OCI-LY7 (cell line): ENCODE data around the gene GTF2H1. TPM values are rescaled to one million over a fixed set of nuclear protein-coding genes. Genes with fewer than 3 reads are reported as not detected.

Source experiments
- BruUV-seq: library from RNA; stranded (reverse); fragments of 400-500 nt; replicated peaks from 2 replicates; lab custom pipeline; 2021; lab: Mats Ljungman, UMichigan
- CTCF ChIA-PET: fragments of 300-600 bp; sonication (Branson Sonifier 250); formaldehyde crosslinking; loops from one replicate; lab custom pipeline; 2022; ENCODE audit warnings: antibody characterized with exemption; ENCODE audit not compliant: unreplicated experiment; lab: Charles Lee
- POLR2A ChIA-PET: fragments of 300-600 bp; sonication (Branson Sonifier 250); formaldehyde crosslinking; loops from one replicate; lab custom pipeline; 2022; ENCODE audit warnings: antibody characterized with exemption; lab: Charles Lee
- DNase-seq: peaks from one replicate; pipeline ENCODE4 v3.0.0-alpha.2; 2015; ENCODE audit warnings: low spot score
- H2AFZ ChIP-seq: fragments of 200-600 bp; sonication (generic), shearing (Covaris generic); 2 replicates; pipeline ENCODE4 v1.6.1; 2014; ENCODE audit warnings: mild to moderate bottlenecking, antibody characterized with exemption, low read length, moderate library complexity
- H3K27ac ChIP-seq: fragments of 200-600 bp; sonication (generic); 2 replicates; pipeline ENCODE4 v1.5.1; 2014; ENCODE audit warnings: mixed run types, low read depth, mild to moderate bottlenecking, moderate library complexity, low read length, inconsistent platforms; ENCODE audit not compliant: poor library complexity, severe bottlenecking
- H3K36me3 ChIP-seq: fragments of 200-600 bp; sonication (generic); 2 replicates; pipeline ENCODE4 v1.6.1; 2014; ENCODE audit warnings: mild to moderate bottlenecking, antibody characterized with exemption, low read length, moderate library complexity, mixed read lengths; ENCODE audit not compliant: insufficient read depth
- H3K4me1 ChIP-seq: fragments of 200-600 bp; sonication (generic); 2 replicates; pipeline ENCODE4 v1.5.1; 2014; ENCODE audit warnings: mild to moderate bottlenecking, low read length; ENCODE audit not compliant: insufficient read depth, poor library complexity, severe bottlenecking
- H3K4me2 ChIP-seq: fragments of 200-600 bp; sonication (generic); 2 replicates; pipeline ENCODE4 v1.6.1; 2014; ENCODE audit warnings: mild to moderate bottlenecking, low read length
- H3K4me3 ChIP-seq: fragments of 200-600 bp; sonication (generic); 2 replicates; pipeline ENCODE4 v1.5.1; 2014; ENCODE audit warnings: mild to moderate bottlenecking, low read depth, low read length; ENCODE audit not compliant: poor library complexity, severe bottlenecking
- H3K79me2 ChIP-seq: fragments of 200-600 bp; sonication (generic); 2 replicates; pipeline ENCODE4 v1.6.1; 2016; ENCODE audit warnings: low read depth, mild to moderate bottlenecking, low read length, moderate library complexity, mixed read lengths; ENCODE audit not compliant: insufficient read depth
- H3K9me2 ChIP-seq: fragments of 200-600 bp; sonication (generic); 2 replicates; pipeline ENCODE4 v1.6.1; 2016; ENCODE audit warnings: mild to moderate bottlenecking, low read length, mixed read lengths; ENCODE audit not compliant: insufficient read depth
- H3K9me3 ChIP-seq: fragments of 200-600 bp; sonication (generic); 2 replicates; pipeline ENCODE4 v1.6.1; 2014; ENCODE audit warnings: mild to moderate bottlenecking, mixed run types, low read length, mixed read lengths
- H4K20me1 ChIP-seq: fragments of 200-600 bp; sonication (generic); 2 replicates; pipeline ENCODE4 v1.6.1; 2014; ENCODE audit warnings: mild to moderate bottlenecking, antibody characterized with exemption, low read length, moderate library complexity, mixed read lengths; ENCODE audit not compliant: insufficient read depth
- CTCF ChIP-seq: fragments of 200-600 bp; sonication (generic); conservative IDR thresholded peaks from 2 replicates; pipeline ENCODE4 v1.5.1; 2014; ENCODE audit warnings: mild to moderate bottlenecking, antibody characterized with exemption, low read length, moderate library complexity, mixed read lengths
- EZH2phosphoT487 ChIP-seq: fragments of 200-600 bp; sonication (generic); IDR thresholded peaks from 2 replicates; pipeline ENCODE4 v1.6.1; 2018; ENCODE audit warnings: low read depth, borderline replicate concordance, mild to moderate bottlenecking, mixed run types, antibody characterized with exemption, low read length, moderate library complexity, mixed read lengths
- intact Hi-C: fragments of 100-400 bp; cut with micrococcal nuclease; formaldehyde crosslinking; loops from one replicate; pipeline ENCODE4 v1.10.0; 2022; ENCODE audit not compliant: unreplicated experiment
- total RNA-seq, 2 experiments: library from RNA; depleted of rRNA in 1 of 2; stranded (reverse); fragments of >200 nt in 1 of 2; shearing (Covaris generic) in 1 of 2; gene quantifications; 2 replicates each; pipeline ENCODE4 v1.2.3, GENCODE V29; 2014 to 2022

The GTF2H1 gene
- total RNA-seq, 2 experiments from 2014 or later, result 48.0 to 62.1 TPM

- intact Hi-C loops, result no loop called here
- no peaks in the 10 kb centered on the region for H3K9me3 ChIP-seq
- POLR2A ChIA-PET, result interaction anchor here (1.0 to 1.2 kb wide), 3 partner anchors 9 to 13 kb away, joined by 3 to 6 read pairs (median 3); no protein-coding TSS in a partner anchor
- H3K79me2 ChIP-seq, result no peaks in the 10 kb centered on the region
- no peaks in the 10 kb centered on the region for H3K4me1 ChIP-seq
- CTCF ChIA-PET, result no interaction called here
- TF ChIP-seq CTCF (no peak), EZH2phosphoT487 (no peak)
- no peak for DNase-seq
- H3K4me3 ChIP-seq, result no peak overlapping the region
- H3K36me3 ChIP-seq, result peaks cover 83% of the 10 kb centered on the region
- no peak overlapping the region for H3K27ac ChIP-seq
- H3K9me2 ChIP-seq, result no peaks in the 10 kb centered on the region
- BruUV-seq, result no TSS peak
- H3K4me2 ChIP-seq, result no peak overlapping the region
- no peak overlapping the region for H2AFZ ChIP-seq
- no peaks in the 10 kb centered on the region for H4K20me1 ChIP-seq
Measured at GRCh38 chr11:18365741-18366140, 43.4 kb downstream of the GTF2H1 start.

GRCh38 chr11:18366286-18366685, 43.9 kb downstream of the GTF2H1 start:
- Histone ChIP-seq H3K4me3 (no peak overlapping the region), H3K27ac (no peak overlapping the region), H4K20me1 (no peaks in the 10 kb centered on the region), H2AFZ (no peak overlapping the region), H3K9me3 (no peaks in the 10 kb centered on the region), H3K36me3 (peaks cover 78% of the 10 kb centered on the region), H3K9me2 (no peaks in the 10 kb centered on the region), H3K4me2 (no peak overlapping the region), H3K79me2 (no peaks in the 10 kb centered on the region), H3K4me1 (no peaks in the 10 kb centered on the region)
- no TSS peak for BruUV-seq
- no peak for DNase-seq
- intact Hi-C loops, result no loop called here
- CTCF ChIA-PET, result no interaction called here
- TF ChIP-seq CTCF (no peak), EZH2phosphoT487 (no peak)
- POLR2A ChIA-PET, result interaction anchor here (1.0 to 1.2 kb wide), 3 partner anchors 9 to 14 kb away, joined by 3 to 6 read pairs (median 3); no protein-coding TSS in a partner anchor

GRCh38 chr11:18367431-18367830, 45.1 kb downstream of the GTF2H1 start:
- ChIA-PET CTCF (no interaction called here), POLR2A (interaction anchor here (0.6 to 1.0 kb wide), 3 partner anchors 47 to 1240 kb away, joined by 3 to 7 read pairs (median 4); no protein-coding TSS in a partner anchor)
- H3K36me3 ChIP-seq, result peaks cover 68% of the 10 kb centered on the region

More at GRCh38 chr11:18367431-18367830, 45.1 kb downstream of the GTF2H1 start:
- no peaks in the 10 kb centered on the region for H3K4me1 ChIP-seq
- H3K4me3 ChIP-seq, result no peak overlapping the region
- no peak overlapping the region for H2AFZ ChIP-seq
- intact Hi-C loops, result no loop called here
- H3K9me2 ChIP-seq, result no peaks in the 10 kb centered on the region
- no peaks in the 10 kb centered on the region for H3K9me3 ChIP-seq
- H3K79me2 ChIP-seq, result no peaks in the 10 kb centered on the region
- H3K27ac ChIP-seq, result no peak overlapping the region
- no peak for DNase-seq
- no TSS peak for BruUV-seq
- H3K4me2 ChIP-seq, result no peak overlapping the region
- no peak for TF ChIP-seq EZH2phosphoT487
- no peak for TF ChIP-seq CTCF
- H4K20me1 ChIP-seq, result no peaks in the 10 kb centered on the region
